KOPT-K1 (cell line): ENCODE results near the gene GVQW3.

Source experiments
- H3K27ac ChIP-seq: fragments of 200-600 bp; sonication (generic); 2 replicates; pipeline ENCODE4 v1.5.1; 2016; ENCODE audit warnings: antibody characterized with exemption, mild to moderate bottlenecking, low read depth, low read length; ENCODE audit not compliant: poor library complexity, severe bottlenecking
- H3K36me3 ChIP-seq: fragments of 200-600 bp; sonication (generic); 2 replicates; pipeline ENCODE4 v1.5.1; 2017; ENCODE audit warnings: antibody characterized with exemption, mild to moderate bottlenecking, low read length, moderate library complexity; ENCODE audit not compliant: insufficient read depth
- H3K9me3 ChIP-seq: fragments of 200-600 bp; sonication (generic); 2 replicates; pipeline ENCODE4 v1.5.1; 2017; ENCODE audit warnings: antibody characterized with exemption, low read length, mild to moderate bottlenecking; ENCODE audit not compliant: insufficient read depth, poor library complexity, severe bottlenecking

The GVQW3 gene

GRCh38 chr11:76448506-76448905 is 67.4 kb downstream of the GVQW3 start:
- Histone ChIP-seq H3K9me3 (no peaks in the 10 kb centered on the region), H3K27ac (no peak overlapping the region), H3K36me3 (peaks cover 68% of the 10 kb centered on the region)

GRCh38 chr11:76453248-76453647 is 72.1 kb downstream of the GVQW3 start:
- Histone ChIP-seq H3K27ac (no peak overlapping the region), H3K9me3 (no peaks in the 10 kb centered on the region), H3K36me3 (peaks cover 94% of the 10 kb centered on the region)

- H3K36me3 ChIP-seq = peaks cover 93% of the 10 kb centered on the region
- H3K9me3 ChIP-seq = no peaks in the 10 kb centered on the region
- no peak overlapping the region for H3K27ac ChIP-seq
Observed at GRCh38 chr11:76455331-76455730, 74.2 kb downstream of the GVQW3 start.

GRCh38 chr11:76455931-76456330 is 74.8 kb downstream of the GVQW3 start:
- H3K9me3 ChIP-seq = no peaks in the 10 kb centered on the region
- H3K27ac ChIP-seq = no peak overlapping the region
- peaks cover 93% of the 10 kb centered on the region for H3K36me3 ChIP-seq

GRCh38 chr11:76456571-76456970 is 75.4 kb downstream of the GVQW3 start:
- H3K27ac ChIP-seq = no peak overlapping the region
- no peaks in the 10 kb centered on the region for H3K9me3 ChIP-seq
- H3K36me3 ChIP-seq = peaks cover 92% of the 10 kb centered on the region
